ENCODE measurements around the gene DDR2. TPM values are rescaled to one million over a fixed set of nuclear protein-coding genes. Genes with fewer than 3 reads are reported as not detected.

Gene DDR2
- total RNA-seq, 1 experiment from 2014 or later, result 0.52 TPM

DNA sequence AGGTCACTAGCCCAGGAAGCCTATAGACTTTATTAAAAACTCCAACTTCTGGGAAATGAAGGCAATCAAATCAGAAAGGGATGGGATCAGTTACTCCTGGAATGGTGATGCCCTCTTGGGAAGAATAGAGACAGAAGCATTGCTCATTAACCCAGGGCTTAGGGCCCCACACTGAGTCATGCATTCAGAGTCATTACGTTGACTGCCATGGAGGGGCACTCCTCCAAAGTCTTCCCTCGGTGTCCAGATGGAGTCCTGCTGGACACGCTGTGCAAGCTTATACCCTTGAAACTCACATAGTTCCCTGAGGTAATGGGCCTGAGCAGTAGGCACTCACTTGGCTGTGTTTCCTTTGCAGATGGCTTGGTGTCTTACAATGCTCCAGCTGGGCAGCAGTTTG is 123.0 kb downstream of the DDR2 start:
- TF ChIP-seq, protein P1, sequence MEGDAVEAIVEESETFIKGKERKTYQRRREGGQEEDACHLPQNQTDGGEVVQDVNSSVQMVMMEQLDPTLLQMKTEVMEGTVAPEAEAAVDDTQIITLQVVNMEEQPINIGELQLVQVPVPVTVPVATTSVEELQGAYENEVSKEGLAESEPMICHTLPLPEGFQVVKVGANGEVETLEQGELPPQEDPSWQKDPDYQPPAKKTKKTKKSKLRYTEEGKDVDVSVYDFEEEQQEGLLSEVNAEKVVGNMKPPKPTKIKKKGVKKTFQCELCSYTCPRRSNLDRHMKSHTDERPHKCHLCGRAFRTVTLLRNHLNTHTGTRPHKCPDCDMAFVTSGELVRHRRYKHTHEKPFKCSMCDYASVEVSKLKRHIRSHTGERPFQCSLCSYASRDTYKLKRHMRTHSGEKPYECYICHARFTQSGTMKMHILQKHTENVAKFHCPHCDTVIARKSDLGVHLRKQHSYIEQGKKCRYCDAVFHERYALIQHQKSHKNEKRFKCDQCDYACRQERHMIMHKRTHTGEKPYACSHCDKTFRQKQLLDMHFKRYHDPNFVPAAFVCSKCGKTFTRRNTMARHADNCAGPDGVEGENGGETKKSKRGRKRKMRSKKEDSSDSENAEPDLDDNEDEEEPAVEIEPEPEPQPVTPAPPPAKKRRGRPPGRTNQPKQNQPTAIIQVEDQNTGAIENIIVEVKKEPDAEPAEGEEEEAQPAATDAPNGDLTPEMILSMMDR (conservative IDR thresholded peaks at IDR 0.05), result no peak
- H4K8ac ChIP-seq (replicated peaks; ENCODE audit: insufficient read length, low read depth, low read length), result no peak overlapping the region
- H2AK5ac ChIP-seq (ENCODE audit: insufficient read length, low read length), result no peak overlapping the region
- no peaks in the 10 kb centered on the region for H3K23me2 ChIP-seq (ENCODE audit: insufficient read length, low read depth, low read length, poor library complexity, severe bottlenecking)
- no peak overlapping the region for H3K18ac ChIP-seq (ENCODE audit: insufficient read length, low read depth, low read length)
- no peaks in the 10 kb centered on the region for H3K27me3 ChIP-seq (ENCODE audit: insufficient read depth, low read length)
- H3K79me2 ChIP-seq (ENCODE audit: insufficient read depth, low read length), result no peaks in the 10 kb centered on the region
- H3K79me1 ChIP-seq (ENCODE audit: insufficient read depth, low read depth, low read length, poor library complexity, severe bottlenecking), result no peaks in the 10 kb centered on the region
- H3K23ac ChIP-seq (ENCODE audit: insufficient read length, low read depth, low read length), result no peak overlapping the region
- no peak overlapping the region for H2BK15ac ChIP-seq (ENCODE audit: low read depth, low read length)
- H3K9ac ChIP-seq (ENCODE audit: extremely low read depth, insufficient read length, low read length), result no peak overlapping the region
- H3K56ac ChIP-seq (ENCODE audit: insufficient read length, low read depth, low read length), result no peak overlapping the region
- no peaks in the 10 kb centered on the region for H3K27me3 Mint-ChIP-seq (ENCODE audit: low read depth)
- H3K27ac Mint-ChIP-seq, result no peak overlapping the region
- no peak overlapping the region for H3T11ph ChIP-seq (ENCODE audit: low read length)
- H2BK12ac ChIP-seq (ENCODE audit: insufficient read length, low read depth, low read length), result no peak overlapping the region
- no peak overlapping the region for H3K27ac ChIP-seq (ENCODE audit: insufficient read length, low read depth, low read length)
- H3K4me1 Mint-ChIP-seq, result no peaks in the 10 kb centered on the region
- H3K9me3 Mint-ChIP-seq, result peaks cover 2 to 4% of the 10 kb centered on the region in 2 experiments; a peak in 3 of 5 replicates
- no peak overlapping the region for H4K91ac ChIP-seq (ENCODE audit: insufficient read length, low read depth, low read length)
- no peak overlapping the region for H2BK20ac ChIP-seq (ENCODE audit: low read depth, low read length, poor library complexity, severe bottlenecking)
- no peaks in the 10 kb centered on the region for H4K20me1 ChIP-seq (ENCODE audit: control insufficient read depth, insufficient read depth, insufficient read length)
- no CpG with 5 or more reads among the region's 3 CpGs for WGBS (ENCODE audit: extremely low coverage, insufficient read length, low lambda C conversion rate)
- no peak overlapping the region for H3K14ac ChIP-seq (ENCODE audit: insufficient read depth, low read length)
- no peak overlapping the region for H2AFZ ChIP-seq (ENCODE audit: low read length)
- no peak overlapping the region for H2BK5ac ChIP-seq (ENCODE audit: insufficient read length, low read length)
- H3K9me3 ChIP-seq (ENCODE audit: control insufficient read depth, low read depth, low read length), result no peaks in the 10 kb centered on the region
- H3K4me2 ChIP-seq (ENCODE audit: insufficient read depth, insufficient read length, low read length), result no peak overlapping the region
- H3K36me3 Mint-ChIP-seq (ENCODE audit: insufficient read depth in 1 of 3, low read depth in 3 of 3), result no peaks in the 10 kb centered on the region
- H2BK120ac ChIP-seq (ENCODE audit: low read depth, low read length, poor library complexity, severe bottlenecking), result no peak overlapping the region
- H3K4ac ChIP-seq (ENCODE audit: low read depth, low read length), result no peak overlapping the region
- DNase-seq, result no peak
- no peak overlapping the region for H3K4me3 Mint-ChIP-seq
- no peaks in the 10 kb centered on the region for H3K4me1 ChIP-seq (ENCODE audit: insufficient read depth, low read length)
- no peak overlapping the region for H4K5ac ChIP-seq (ENCODE audit: insufficient read length, low read depth, low read length)
